Measurements from ENCODE around the gene CDC42BPA. TPM values are rescaled to one million over a fixed set of nuclear protein-coding genes. Genes with fewer than 3 reads are reported as not detected.

CDC42BPA gene
- total and polyA plus RNA-seq, 2 of the 13 experiments (the other 11 are each of a cell fraction or from before 2014, with no cell fraction given): 6.5 to 16.0 TPM

GRCh38 chr1:227318016-227318852 is at the start of gene CDC42BPA (continued):
- TF ChIP-seq SMAD1 (CRISPR knock-in tag; IDR thresholded peaks at IDR 0.05; ENCODE audit: borderline replicate concordance, low read depth): peak; percentile 29; the same call in 1 of the 2 replicates
- peak; percentile 18; the same call in 1 of the 2 replicates for TF ChIP-seq TGIF2 (CRISPR knock-in tag; IDR thresholded peaks at IDR 0.05)
- TF ChIP-seq ZNF138 (CRISPR knock-in tag; IDR thresholded peaks at IDR 0.05; ENCODE audit: low read depth): no peak
- TF ChIP-seq ZNF264 (CRISPR knock-in tag; IDR thresholded peaks at IDR 0.05): no peak
- no peak for TF ChIP-seq ZNF615 (CRISPR knock-in tag; IDR thresholded peaks at IDR 0.05; ENCODE audit: borderline replicate concordance)
- TF ChIP-seq ISL2 (CRISPR knock-in tag; IDR thresholded peaks at IDR 0.05): no peak; the same call in 1 of the 2 replicates
- TF ChIP-seq ZNF580 (CRISPR knock-in tag; IDR thresholded peaks at IDR 0.05; ENCODE audit: borderline replicate concordance, low read depth): no peak
- no peak for TF ChIP-seq KLF15 (CRISPR knock-in tag; IDR thresholded peaks at IDR 0.05; ENCODE audit: borderline replicate concordance)
- TF ChIP-seq, protein P1, sequence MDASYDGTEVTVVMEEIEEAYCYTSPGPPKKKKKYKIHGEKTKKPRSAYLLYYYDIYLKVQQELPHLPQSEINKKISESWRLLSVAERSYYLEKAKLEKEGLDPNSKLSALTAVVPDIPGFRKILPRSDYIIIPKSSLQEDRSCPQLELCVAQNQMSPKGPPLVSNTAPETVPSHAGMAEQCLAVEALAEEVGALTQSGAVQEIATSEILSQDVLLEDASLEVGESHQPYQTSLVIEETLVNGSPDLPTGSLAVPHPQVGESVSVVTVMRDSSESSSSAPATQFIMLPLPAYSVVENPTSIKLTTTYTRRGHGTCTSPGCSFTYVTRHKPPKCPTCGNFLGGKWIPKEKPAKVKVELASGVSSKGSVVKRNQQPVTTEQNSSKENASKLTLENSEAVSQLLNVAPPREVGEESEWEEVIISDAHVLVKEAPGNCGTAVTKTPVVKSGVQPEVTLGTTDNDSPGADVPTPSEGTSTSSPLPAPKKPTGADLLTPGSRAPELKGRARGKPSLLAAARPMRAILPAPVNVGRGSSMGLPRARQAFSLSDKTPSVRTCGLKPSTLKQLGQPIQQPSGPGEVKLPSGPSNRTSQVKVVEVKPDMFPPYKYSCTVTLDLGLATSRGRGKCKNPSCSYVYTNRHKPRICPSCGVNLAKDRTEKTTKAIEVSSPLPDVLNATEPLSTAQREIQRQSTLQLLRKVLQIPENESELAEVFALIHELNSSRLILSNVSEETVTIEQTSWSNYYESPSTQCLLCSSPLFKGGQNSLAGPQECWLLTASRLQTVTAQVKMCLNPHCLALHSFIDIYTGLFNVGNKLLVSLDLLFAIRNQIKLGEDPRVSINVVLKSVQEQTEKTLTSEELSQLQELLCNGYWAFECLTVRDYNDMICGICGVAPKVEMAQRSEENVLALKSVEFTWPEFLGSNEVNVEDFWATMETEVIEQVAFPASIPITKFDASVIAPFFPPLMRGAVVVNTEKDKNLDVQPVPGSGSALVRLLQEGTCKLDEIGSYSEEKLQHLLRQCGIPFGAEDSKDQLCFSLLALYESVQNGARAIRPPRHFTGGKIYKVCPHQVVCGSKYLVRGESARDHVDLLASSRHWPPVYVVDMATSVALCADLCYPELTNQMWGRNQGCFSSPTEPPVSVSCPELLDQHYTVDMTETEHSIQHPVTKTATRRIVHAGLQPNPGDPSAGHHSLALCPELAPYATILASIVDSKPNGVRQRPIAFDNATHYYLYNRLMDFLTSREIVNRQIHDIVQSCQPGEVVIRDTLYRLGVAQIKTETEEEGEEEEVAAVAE (CRISPR knock-in tag; IDR thresholded peaks at IDR 0.05; ENCODE audit: borderline replicate concordance): no peak
- TF ChIP-seq DRAP1 (CRISPR knock-in tag; IDR thresholded peaks at IDR 0.05): no peak
- TF ChIP-seq ZNF891 (CRISPR knock-in tag; IDR thresholded peaks at IDR 0.05): no peak; the same call in 1 of the 2 replicates
- TF ChIP-seq MAFF (IDR thresholded peaks at IDR 0.05; ENCODE audit: low read depth, low read length): no peak
- TF ChIP-seq, protein P2, sequence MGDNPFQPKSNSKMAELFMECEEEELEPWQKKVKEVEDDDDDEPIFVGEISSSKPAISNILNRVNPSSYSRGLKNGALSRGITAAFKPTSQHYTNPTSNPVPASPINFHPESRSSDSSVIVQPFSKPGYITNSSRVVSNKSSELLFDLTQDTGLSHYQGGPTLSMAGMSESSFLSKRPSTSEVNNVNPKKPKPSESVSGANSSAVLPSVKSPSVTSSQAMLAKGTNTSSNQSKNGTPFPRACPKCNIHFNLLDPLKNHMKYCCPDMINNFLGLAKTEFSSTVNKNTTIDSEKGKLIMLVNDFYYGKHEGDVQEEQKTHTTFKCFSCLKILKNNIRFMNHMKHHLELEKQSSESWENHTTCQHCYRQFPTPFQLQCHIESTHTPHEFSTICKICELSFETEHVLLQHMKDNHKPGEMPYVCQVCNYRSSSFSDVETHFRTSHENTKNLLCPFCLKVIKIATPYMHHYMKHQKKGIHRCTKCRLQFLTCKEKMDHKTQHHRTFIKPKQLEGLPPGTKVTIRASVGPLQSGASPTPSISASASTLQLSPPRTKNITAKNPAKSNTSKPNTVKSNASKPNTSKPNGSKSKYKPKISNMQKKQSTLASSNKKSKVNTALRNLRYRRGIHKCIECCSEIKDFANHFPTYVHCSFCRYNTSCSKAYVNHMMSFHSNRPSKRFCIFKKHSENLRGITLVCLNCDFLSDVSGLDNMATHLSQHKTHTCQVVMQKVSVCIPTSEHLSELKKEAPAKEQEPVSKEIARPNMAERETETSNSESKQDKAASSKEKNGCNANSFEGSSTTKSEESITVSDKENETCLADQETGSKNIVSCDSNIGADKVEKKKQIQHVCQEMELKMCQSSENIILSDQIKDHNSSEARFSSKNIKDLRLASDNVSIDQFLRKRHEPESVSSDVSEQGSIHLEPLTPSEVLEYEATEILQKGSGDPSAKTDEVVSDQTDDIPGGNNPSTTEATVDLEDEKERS (CRISPR knock-in tag; IDR thresholded peaks at IDR 0.05): no peak
- no peak for TF ChIP-seq MED13 (CRISPR knock-in tag; IDR thresholded peaks at IDR 0.05)
- peak; percentile 66 for TF ChIP-seq HOXA3 (CRISPR knock-in tag; IDR thresholded peaks at IDR 0.05)
- TF ChIP-seq FIP1L1 (IDR thresholded peaks at IDR 0.05; ENCODE audit: borderline replicate concordance, insufficient read depth, low read depth, low read length): no peak
- no peak for TF ChIP-seq ZFP36 (IDR thresholded peaks at IDR 0.05; ENCODE audit: borderline replicate concordance, low read depth, low read length, partially characterized antibody)
- TF ChIP-seq CBX5 (CRISPR knock-in tag; IDR thresholded peaks at IDR 0.05; ENCODE audit: borderline replicate concordance): 0 out of 2 replicates have a peak, but pooled peaks have one; percentile 41
